Esophagus mucosa (tissue), 1 donor: Measurements from ENCODE around the gene LRRC41. TPM values are rescaled to one million over a fixed set of nuclear protein-coding genes. Genes with fewer than 3 reads are reported as not detected.
"Not testable (repeated sequence)": the region's sequence is repeated elsewhere in the genome, so short reads cannot be mapped to it uniquely, and the experiment has no call there.

ENCODE experiments used
- ATAC-seq: fragments of 200-7000 bp; cut with Tn5 transposase; one replicate; pipeline ENCODE4 v1.9.1; 2020
- total RNA-seq: library from RNA; stranded (reverse); gene quantifications from one replicate; pipeline ENCODE4 v1.2.4, GENCODE V29; 2023
- donor health status: DM: yes; HTN: yes; CAD: no.

LRRC41 gene
- total RNA-seq, 1 donor from 2014 or later, result 42.0 TPM

- ATAC-seq, result not testable (repeated sequence)
Measured at GRCh38 chr1:46243831-46244230, 59.6 kb downstream of the LRRC41 start.

GRCh38 chr1:46242918-46243317 is 60.5 kb downstream of the LRRC41 start:
- ATAC-seq, result no peak

- ATAC-seq, result not testable (repeated sequence)
Measured at GRCh38 chr1:46241733-46242132, 61.7 kb downstream of the LRRC41 start.

- not testable (repeated sequence) for ATAC-seq
Measured at GRCh38 chr1:46238865-46239264, 64.6 kb downstream of the LRRC41 start.

GRCh38 chr1:46236882-46237281 is 66.5 kb downstream of the LRRC41 start:
- ATAC-seq, result no peak

GRCh38 chr1:46231231-46231630 is 72.2 kb downstream of the LRRC41 start:
- not testable (repeated sequence) for ATAC-seq

Other genes starting within 250 kb of the LRRC41 start
- 5.5 TPM for gene PIK3R3, start 171.0 kb downstream of the LRRC41 start, total RNA-seq
- 4.7 TPM for gene TSPAN1, start 128.5 kb downstream of the LRRC41 start, total RNA-seq
- not detected for gene P3R3URF, start 127.1 kb downstream of the LRRC41 start, total RNA-seq
- 28.3 TPM for gene POMGNT1, start 105.2 kb downstream of the LRRC41 start, total RNA-seq
- gene LURAP1, start 100.3 kb downstream of the LRRC41 start, total RNA-seq, result 1.7 TPM
- 5.2 TPM for gene RAD54L, start 55.9 kb downstream of the LRRC41 start, total RNA-seq
- gene UQCRH, start 82 bp upstream of the LRRC41 start, total RNA-seq, result 291 TPM
- 18.5 TPM for gene NSUN4, start 37.2 kb upstream of the LRRC41 start, total RNA-seq
- 8.7 TPM for gene FAAH, start 90.7 kb upstream of the LRRC41 start, total RNA-seq
- gene DMBX1, start 186.2 kb upstream of the LRRC41 start, total RNA-seq, result not detected
- gene KNCN, start 248.0 kb upstream of the LRRC41 start, total RNA-seq, result not detected